ENCODE data around the gene SLC6A7. TPM values are rescaled to one million over a fixed set of nuclear protein-coding genes. Genes with fewer than 3 reads are reported as not detected.

SLC6A7 gene
- total and polyA plus RNA-seq, 8 donors: not detected

DNA sequence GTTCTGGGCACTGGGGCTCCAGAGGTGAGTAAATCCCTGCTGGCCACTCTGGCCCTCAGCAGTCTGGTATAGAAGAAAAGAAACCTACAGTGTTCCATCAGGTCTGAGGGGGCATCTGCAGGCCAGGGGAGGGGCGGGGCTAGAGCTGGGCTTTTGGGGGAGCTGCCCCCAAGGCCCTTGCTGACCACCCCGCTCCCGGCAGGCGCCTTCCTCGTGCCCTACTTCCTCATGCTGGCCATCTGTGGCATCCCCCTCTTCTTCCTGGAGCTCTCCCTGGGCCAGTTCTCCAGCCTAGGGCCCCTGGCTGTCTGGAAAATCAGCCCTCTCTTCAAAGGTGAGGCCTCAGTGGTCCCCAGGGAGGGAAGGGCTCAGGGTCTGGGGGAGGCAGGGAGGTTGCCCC, 6.7 kb downstream of the SLC6A7 start:
- FAIRE-seq: no peak
- Histone ChIP-seq H3K27me3 (no peaks in the 10 kb centered on the region), H3K27ac (no peak overlapping the region), H3K4me3 (no peak overlapping the region), H3K36me3 (no peaks in the 10 kb centered on the region), H3K4me1 (no peaks in the 10 kb centered on the region), H3K9me3 (no peaks in the 10 kb centered on the region)
- ATAC-seq: no peak
- intact Hi-C loops (cut with DNase I): no loop called here
- no peak for DNase-seq
- TF ChIP-seq, protein P1, sequence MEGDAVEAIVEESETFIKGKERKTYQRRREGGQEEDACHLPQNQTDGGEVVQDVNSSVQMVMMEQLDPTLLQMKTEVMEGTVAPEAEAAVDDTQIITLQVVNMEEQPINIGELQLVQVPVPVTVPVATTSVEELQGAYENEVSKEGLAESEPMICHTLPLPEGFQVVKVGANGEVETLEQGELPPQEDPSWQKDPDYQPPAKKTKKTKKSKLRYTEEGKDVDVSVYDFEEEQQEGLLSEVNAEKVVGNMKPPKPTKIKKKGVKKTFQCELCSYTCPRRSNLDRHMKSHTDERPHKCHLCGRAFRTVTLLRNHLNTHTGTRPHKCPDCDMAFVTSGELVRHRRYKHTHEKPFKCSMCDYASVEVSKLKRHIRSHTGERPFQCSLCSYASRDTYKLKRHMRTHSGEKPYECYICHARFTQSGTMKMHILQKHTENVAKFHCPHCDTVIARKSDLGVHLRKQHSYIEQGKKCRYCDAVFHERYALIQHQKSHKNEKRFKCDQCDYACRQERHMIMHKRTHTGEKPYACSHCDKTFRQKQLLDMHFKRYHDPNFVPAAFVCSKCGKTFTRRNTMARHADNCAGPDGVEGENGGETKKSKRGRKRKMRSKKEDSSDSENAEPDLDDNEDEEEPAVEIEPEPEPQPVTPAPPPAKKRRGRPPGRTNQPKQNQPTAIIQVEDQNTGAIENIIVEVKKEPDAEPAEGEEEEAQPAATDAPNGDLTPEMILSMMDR (IDR thresholded peaks at IDR 0.05): no peak
- WGBS, 2 donors: 77 to 82% methylated on average over 5 of the region's 5 CpGs

DNA sequence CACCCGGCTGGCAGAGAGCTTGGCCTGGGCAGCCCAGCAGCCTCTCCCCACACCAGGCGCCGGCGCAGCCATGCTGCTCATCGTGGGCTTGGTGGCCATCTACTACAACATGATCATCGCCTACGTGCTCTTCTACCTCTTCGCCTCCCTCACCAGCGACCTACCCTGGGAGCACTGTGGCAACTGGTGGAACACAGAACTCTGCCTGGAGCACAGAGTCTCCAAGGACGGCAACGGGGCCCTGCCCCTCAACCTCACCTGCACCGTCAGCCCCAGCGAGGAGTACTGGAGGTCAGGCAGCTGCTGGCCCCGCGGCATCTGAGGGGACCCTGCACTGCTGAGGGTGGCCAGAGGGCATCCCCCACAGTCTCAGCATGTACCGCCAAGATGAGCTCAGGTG, 7.1 kb downstream of the SLC6A7 start:
- ATAC-seq: no peak
- TF ChIP-seq, protein P1 (IDR thresholded peaks at IDR 0.05): no peak
- intact Hi-C loops (cut with DNase I): no loop called here
- FAIRE-seq: no peak
- DNase-seq: no peak
- H3K4me3 ChIP-seq: no peak overlapping the region
- no peaks in the 10 kb centered on the region for H3K4me1 ChIP-seq
- H3K27ac ChIP-seq: no peak overlapping the region
- no peaks in the 10 kb centered on the region for H3K36me3 ChIP-seq
- WGBS, 2 donors: 94 to 96% methylated on average over 16 of the region's 16 CpGs
- H3K27me3 ChIP-seq: no peaks in the 10 kb centered on the region
- no peaks in the 10 kb centered on the region for H3K9me3 ChIP-seq

DNA sequence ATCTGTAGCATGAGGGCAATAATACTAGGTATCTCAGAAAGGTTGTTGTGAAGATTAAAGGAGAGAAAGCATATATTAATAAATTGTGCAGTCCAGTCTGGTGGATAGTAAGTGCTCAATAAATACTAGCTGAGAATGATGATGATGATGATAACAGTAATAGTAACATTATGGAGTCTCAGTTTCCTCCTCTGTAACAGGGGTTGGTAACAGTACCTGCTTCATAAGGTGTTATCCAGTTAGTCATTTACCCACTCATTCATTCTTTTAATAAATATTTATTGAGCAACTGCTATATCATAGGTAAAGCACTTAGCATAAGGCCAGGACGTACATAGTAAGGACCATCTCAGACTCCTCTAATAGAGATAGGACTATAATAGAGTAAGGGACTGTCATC, 7.6 kb downstream of the SLC6A7 start:
- TF ChIP-seq, protein P1 (IDR thresholded peaks at IDR 0.05): no peak
- intact Hi-C loops (cut with DNase I): no loop called here
- H3K4me1 ChIP-seq: no peaks in the 10 kb centered on the region
- H3K4me3 ChIP-seq: no peak overlapping the region
- no peaks in the 10 kb centered on the region for H3K27me3 ChIP-seq
- DNase-seq: no peak
- H3K36me3 ChIP-seq: no peaks in the 10 kb centered on the region
- H3K27ac ChIP-seq: no peak overlapping the region
- no peaks in the 10 kb centered on the region for H3K9me3 ChIP-seq
- WGBS, 2 donors: 87 to 97% methylated on average over 1 of the region's 1 CpG
- ATAC-seq: no peak
- FAIRE-seq: no peak

DNA sequence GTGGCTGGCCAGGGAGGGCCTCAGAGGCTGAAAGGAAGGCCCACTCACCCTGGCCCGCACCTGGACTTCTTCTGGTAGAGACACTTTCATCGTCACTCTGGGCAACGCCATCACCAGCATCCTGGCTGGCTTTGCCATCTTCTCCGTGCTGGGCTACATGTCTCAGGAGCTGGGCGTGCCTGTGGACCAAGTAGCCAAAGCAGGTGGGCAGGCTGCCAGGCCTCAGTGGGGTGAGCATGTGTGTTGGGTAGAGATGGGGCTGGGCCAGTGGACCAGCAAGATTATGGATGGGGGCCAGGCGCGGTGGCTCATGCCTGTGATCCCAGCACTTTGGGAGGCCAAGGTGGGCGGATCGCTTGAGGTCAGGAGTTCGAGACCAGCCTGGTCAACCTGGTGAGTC, 12.6 kb downstream of the SLC6A7 start:
- FAIRE-seq: no peak
- intact Hi-C loops (cut with DNase I): no loop called here
- no peaks in the 10 kb centered on the region for H3K36me3 ChIP-seq
- no peak for DNase-seq
- H3K4me3 ChIP-seq: no peak overlapping the region
- TF ChIP-seq, protein P1 (IDR thresholded peaks at IDR 0.05): no peak
- no peak for ATAC-seq
- H3K4me1 ChIP-seq: no peaks in the 10 kb centered on the region
- H3K27me3 ChIP-seq: no peaks in the 10 kb centered on the region
- WGBS, 2 donors: 92 to 98% methylated on average over 10 of the region's 10 CpGs
- no peaks in the 10 kb centered on the region for H3K9me3 ChIP-seq
- H3K27ac ChIP-seq: no peak overlapping the region

DNA sequence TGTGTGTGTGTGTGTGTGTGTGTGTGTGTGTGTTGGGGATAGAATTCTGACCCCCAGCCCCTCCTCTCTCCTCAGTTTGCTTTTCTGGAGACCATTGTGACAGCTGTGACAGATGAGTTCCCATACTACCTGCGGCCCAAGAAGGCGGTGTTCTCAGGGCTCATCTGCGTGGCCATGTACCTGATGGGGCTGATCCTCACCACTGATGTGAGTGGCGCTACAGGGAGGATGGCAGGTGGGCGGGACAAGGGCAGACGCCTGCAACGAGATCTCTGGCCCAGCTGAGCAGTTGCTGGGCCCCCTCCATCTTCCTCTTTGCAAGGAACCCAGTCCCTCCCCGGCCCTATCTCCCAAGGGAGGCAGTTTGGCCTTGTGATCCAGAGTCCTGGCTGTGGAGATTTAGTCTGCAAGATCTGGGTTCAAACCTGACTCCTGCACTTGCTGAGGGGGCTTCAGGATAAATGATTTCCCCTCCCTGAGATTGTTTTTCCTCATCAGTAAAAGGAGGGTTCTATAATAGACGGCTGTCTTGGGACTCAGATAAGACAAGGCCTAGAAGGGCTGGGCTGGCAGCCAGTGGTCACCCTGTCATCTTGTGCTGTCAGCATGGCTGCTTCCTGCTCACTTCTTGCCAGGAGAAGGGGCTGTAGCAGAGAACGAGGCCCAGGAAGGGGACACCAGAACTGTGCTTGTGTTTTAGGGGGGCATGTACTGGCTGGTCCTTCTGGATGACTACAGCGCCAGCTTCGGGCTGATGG, 14.1 kb downstream of the SLC6A7 start:
- intact Hi-C loops (cut with DNase I): no loop called here
- DNase-seq: no peak
- Histone ChIP-seq H3K27ac (no peak overlapping the region), H3K4me1 (no peaks in the 10 kb centered on the region), H3K27me3 (no peaks in the 10 kb centered on the region), H3K36me3 (no peaks in the 10 kb centered on the region), H3K4me3 (no peak overlapping the region), H3K9me3 (no peaks in the 10 kb centered on the region)
- TF ChIP-seq, protein P1 (IDR thresholded peaks at IDR 0.05): no peak
- FAIRE-seq: no peak
- no peak for ATAC-seq
- 80 to 83% methylated on average over 12 of the region's 12 CpGs for WGBS, 2 donors

Data from pancreas (tissue), 10 donors.